LNCaP clone FGC (cell line): ENCODE results near the gene METTL26.
A peak's percentile ranks its signal among the peaks of the same experiment; 100 is the strongest.

Experiments used
- DNase-seq: peaks from one replicate; pipeline ENCODE4 v3.0.0-alpha.2; 2011; ENCODE audit warnings: low read depth
- H3K4me3 ChIP-seq: 2 replicates; pipeline ENCODE4 v1.5.1; 2011; ENCODE audit warnings: mild to moderate bottlenecking, low read depth, low read length, control low read depth
- CTCF ChIP-seq: IDR thresholded peaks from 2 replicates; pipeline ENCODE4 v1.5.1; 2012; ENCODE audit warnings: mild to moderate bottlenecking; ENCODE audit not compliant: control insufficient read depth, insufficient read depth; ENCODE audit errors: extremely low read depth

METTL26 gene

DNA sequence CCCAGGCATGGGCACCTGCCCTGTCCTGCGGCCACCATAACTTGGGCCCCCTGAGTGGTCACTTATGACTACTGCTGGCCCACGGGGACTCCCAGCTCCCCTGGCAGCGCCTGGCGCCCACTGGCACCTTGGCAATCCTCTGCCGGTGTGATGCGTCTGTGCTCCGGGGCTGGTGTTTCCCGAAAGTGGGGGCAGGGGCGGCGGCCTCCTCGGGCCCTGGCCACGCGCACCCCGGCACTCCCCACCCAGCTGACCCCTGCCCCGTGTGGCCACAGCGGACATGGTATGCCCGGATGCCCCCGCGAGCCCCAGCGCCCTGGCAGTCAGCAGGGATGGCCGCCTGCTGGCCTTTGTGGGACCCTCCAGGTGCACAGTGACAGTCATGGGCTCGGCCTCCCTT lies 21.4 kb upstream of the METTL26 start:
- DNase-seq, result no peak
- no peak for TF ChIP-seq CTCF
- H3K4me3 ChIP-seq, result no peak overlapping the region

- no peak overlapping the region for H3K4me3 ChIP-seq
- no peak for TF ChIP-seq CTCF
- no peak for DNase-seq
Measured at GRCh38 chr16:654034-654433, 17.9 kb upstream of the METTL26 start.

- no peak for TF ChIP-seq CTCF
- H3K4me3 ChIP-seq, result no peak overlapping the region
- DNase-seq, result no peak
Measured at GRCh38 chr16:652454-653305, 16.6 kb upstream of the METTL26 start.

DNA sequence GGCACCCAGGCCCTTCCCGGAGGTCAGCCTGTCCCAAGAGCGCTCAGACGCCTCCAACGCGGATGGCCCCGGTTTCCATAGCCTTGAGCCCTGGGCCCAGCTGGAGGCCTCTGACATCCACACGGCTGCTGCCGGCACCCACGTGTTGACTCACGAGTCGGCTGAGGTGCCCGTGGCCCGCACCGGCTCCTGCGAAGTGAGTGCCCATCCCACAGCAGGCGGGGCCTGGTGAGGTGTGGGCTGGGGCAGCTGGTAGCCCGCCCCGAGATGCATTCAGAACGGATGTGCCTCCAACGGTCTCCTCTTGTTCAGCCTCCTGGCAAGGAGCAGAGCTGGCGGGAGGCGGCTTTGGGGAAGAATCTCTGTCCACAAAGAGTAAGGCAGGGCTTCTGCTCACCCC lies 15.7 kb upstream of the METTL26 start:
- TF ChIP-seq CTCF, result no peak

DNA sequence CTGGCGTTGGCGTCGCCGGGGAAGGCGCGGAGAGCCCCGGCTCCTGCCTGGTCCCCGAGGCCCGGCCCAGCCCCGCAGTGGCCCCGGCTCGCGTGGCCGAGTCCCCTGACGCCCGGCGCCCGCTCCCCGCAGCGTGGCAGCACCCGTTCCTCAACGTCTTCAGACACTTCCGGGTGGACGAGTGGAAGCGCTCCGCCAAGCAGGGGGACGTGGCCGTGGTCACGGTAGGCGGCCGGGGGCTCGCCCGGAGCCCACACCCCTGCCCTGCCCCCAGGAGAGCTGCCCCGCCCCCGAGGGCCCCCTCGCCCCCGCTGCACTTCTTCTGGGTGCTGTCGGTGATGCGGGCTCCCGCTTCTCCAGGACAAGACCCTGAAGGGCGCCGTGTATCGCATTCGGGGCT lies 13.5 kb upstream of the METTL26 start:
- peak overlapping the region; percentile 75 for H3K4me3 ChIP-seq
- TF ChIP-seq CTCF, result no peak
- no peak for DNase-seq

More for the DNA sequence above, 15.7 kb upstream of the METTL26 start:
- no peak overlapping the region for H3K4me3 ChIP-seq
- DNase-seq, result no peak

DNA sequence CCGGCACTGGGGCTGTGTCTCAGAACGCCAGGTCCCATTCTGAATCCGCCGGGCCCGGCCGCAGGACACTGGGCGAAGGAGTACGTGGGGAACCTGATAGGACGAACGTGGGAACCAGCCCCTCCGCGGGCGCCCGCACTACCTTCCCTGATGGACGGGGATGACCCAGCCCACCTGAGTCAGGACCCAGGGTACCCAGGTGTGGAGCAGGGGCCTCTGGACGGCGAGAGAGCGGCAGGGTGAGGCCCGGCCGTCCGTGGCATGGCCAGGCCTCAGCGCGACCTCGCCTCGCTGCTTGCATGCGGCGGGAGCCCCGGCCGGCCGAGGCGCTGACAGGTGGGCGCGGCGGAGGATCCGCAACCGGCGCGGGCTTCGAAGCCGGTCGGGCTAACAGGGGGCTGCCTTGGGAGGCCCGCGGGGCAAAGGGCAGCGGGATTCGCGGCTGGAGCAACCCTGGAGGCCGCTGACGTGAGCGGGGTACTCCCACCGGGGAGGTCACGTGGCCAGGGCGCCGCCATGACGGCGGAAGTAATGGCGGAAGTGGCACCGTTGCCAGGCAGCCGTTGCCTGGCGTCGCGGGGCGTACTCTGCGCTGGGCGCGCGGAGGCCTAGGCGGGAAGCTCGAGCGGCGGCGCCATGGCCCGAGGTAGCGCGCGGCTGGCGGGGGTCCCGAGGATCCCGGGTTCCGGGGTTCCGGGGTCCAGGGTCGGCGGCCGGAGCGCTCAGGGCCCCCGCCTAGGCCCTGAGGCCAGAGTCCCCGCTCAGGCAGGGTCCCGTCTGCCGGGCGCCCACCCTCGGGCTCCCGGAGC lies 12.9 kb upstream of the METTL26 start, which contains the start of gene WDR90:
Gene WDR90, plus strand, starts transcription at position 585 of the 809 bp plus-strand sequence. Its CDS starts 52 bp downstream, at position 637.
- no peak for TF ChIP-seq CTCF
- DNase-seq, result peak; percentile 86
- H3K4me3 ChIP-seq, result peak within 1 kb of the TSS; percentile 75
